ENCODE results near the gene CPZ. TPM values are rescaled to one million over a fixed set of nuclear protein-coding genes. Genes with fewer than 3 reads are reported as not detected.

CPZ gene
- polyA plus RNA-seq, 1 donor (not counting 4 experiments of a cell fraction or from before 2014, with no cell fraction given), result not detected

DNA sequence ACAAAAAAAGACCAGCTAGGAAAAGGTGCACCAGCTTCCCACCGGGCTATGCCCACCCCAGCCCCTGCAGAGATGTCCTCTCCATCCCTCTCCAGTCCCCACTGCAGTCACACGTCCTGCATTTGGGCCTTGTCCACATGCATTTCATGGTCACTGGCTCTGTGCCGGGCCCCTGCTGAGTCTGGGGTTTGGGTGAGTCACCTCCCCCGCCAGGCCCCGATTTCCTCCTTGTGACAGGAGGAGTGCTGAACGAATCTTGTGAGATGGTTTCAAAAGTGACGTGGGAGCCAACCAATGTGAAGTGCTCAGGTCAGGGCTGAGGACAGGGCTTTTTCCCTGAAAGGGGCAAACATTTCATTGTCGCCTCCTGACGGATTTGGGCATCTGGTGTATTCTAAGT is 7.1 kb downstream of the CPZ start:
- TF ChIP-seq, protein P1, sequence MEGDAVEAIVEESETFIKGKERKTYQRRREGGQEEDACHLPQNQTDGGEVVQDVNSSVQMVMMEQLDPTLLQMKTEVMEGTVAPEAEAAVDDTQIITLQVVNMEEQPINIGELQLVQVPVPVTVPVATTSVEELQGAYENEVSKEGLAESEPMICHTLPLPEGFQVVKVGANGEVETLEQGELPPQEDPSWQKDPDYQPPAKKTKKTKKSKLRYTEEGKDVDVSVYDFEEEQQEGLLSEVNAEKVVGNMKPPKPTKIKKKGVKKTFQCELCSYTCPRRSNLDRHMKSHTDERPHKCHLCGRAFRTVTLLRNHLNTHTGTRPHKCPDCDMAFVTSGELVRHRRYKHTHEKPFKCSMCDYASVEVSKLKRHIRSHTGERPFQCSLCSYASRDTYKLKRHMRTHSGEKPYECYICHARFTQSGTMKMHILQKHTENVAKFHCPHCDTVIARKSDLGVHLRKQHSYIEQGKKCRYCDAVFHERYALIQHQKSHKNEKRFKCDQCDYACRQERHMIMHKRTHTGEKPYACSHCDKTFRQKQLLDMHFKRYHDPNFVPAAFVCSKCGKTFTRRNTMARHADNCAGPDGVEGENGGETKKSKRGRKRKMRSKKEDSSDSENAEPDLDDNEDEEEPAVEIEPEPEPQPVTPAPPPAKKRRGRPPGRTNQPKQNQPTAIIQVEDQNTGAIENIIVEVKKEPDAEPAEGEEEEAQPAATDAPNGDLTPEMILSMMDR (optimal IDR thresholded peaks at IDR 0.05 in 1 of 3, IDR thresholded peaks at IDR 0.05 in 1 of 3, conservative IDR thresholded peaks at IDR 0.05 in 1 of 3; ENCODE audit: extremely low read depth in 1 of 3, insufficient read depth in 2 of 3, low read length in 3 of 3), result no peak
- no peak for TF ChIP-seq EZH2 (IDR thresholded peaks at IDR 0.05; ENCODE audit: low read length)
- dilution Hi-C loops (cut with MboI; ENCODE audit: extremely low pct_ligation_motif_present, low sequenced_read_pairs), result no loop called here
- Histone ChIP-seq H3K4me1 (ENCODE audit: control insufficient read depth, extremely low read depth, insufficient read depth, low read length) (no peaks in the 10 kb centered on the region), H3K4me3 (ENCODE audit: control insufficient read depth in 2 of 3, extremely low read depth in 1 of 3, insufficient read depth in 2 of 3, low read depth in 1 of 3, low read length in 3 of 3) (no peak overlapping the region), H4K20me1 (ENCODE audit: control insufficient read depth, extremely low read depth, insufficient read depth, low read length) (no peaks in the 10 kb centered on the region), H2AFZ (ENCODE audit: control insufficient read depth, low read length) (no peak overlapping the region), H3K4me2 (ENCODE audit: control insufficient read depth, extremely low read depth, insufficient read depth, low read depth, low read length) (no peak overlapping the region), H3K27me3 (ENCODE audit: control insufficient read depth, extremely low read depth, insufficient read depth, low read length) (no peaks in the 10 kb centered on the region), H3K36me3 (ENCODE audit: control insufficient read depth in 2 of 2, extremely low read depth in 1 of 2, insufficient read depth in 2 of 2, low read length in 2 of 2) (no peaks in the 10 kb centered on the region), H3K9me1 (ENCODE audit: control insufficient read depth, extremely low read depth, insufficient read depth, low read length) (no peaks in the 10 kb centered on the region), H3K9ac (ENCODE audit: control insufficient read depth, extremely low read depth, insufficient read depth, low read length) (no peak overlapping the region), H3K79me2 (ENCODE audit: control insufficient read depth, insufficient read depth, low read length) (no peaks in the 10 kb centered on the region), H3K9me3 (ENCODE audit: control insufficient read depth, low read depth, low read length) (no peaks in the 10 kb centered on the region), H3K27ac (ENCODE audit: control insufficient read depth, insufficient read depth, low read length) (no peak overlapping the region)
- FAIRE-seq (no peak), DNase-seq (ENCODE audit: low read depth, low spot score) (no peak)

DNA sequence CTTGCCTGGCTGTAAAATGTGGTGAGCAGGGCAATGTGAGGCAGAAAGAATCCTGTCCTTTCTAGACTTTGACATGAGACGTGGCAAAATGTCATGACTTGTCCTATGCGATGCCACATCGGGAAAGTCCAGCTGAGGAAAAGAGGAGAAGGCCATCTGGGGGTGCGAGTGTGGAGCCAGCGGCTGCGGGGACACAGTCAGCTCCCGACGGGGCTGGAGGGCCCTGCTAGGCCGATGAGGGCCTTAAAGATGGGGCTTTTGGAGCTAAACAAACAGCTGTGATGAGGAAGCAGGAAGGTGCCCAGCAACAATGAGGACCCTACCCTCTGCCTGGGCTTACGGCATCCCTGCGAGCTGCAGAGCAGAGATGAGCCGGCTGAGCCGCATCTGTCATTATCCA is 7.7 kb downstream of the CPZ start:
- no peaks in the 10 kb centered on the region for H3K9me1 ChIP-seq (ENCODE audit: control insufficient read depth, extremely low read depth, insufficient read depth, low read length)
- no peak overlapping the region for H3K9ac ChIP-seq (ENCODE audit: control insufficient read depth, extremely low read depth, insufficient read depth, low read length)
- no peaks in the 10 kb centered on the region for H3K36me3 ChIP-seq (ENCODE audit: control insufficient read depth in 2 of 2, extremely low read depth in 1 of 2, insufficient read depth in 2 of 2, low read length in 2 of 2)
- H4K20me1 ChIP-seq (ENCODE audit: control insufficient read depth, extremely low read depth, insufficient read depth, low read length), result no peaks in the 10 kb centered on the region
- TF ChIP-seq, protein P1 (optimal IDR thresholded peaks at IDR 0.05 in 1 of 3, IDR thresholded peaks at IDR 0.05 in 1 of 3, conservative IDR thresholded peaks at IDR 0.05 in 1 of 3; ENCODE audit: extremely low read depth in 1 of 3, insufficient read depth in 2 of 3, low read length in 3 of 3), result no peak
- no peak for TF ChIP-seq EZH2 (IDR thresholded peaks at IDR 0.05; ENCODE audit: low read length)
- no peaks in the 10 kb centered on the region for H3K79me2 ChIP-seq (ENCODE audit: control insufficient read depth, insufficient read depth, low read length)
- no peaks in the 10 kb centered on the region for H3K9me3 ChIP-seq (ENCODE audit: control insufficient read depth, low read depth, low read length)
- dilution Hi-C loops (cut with MboI; ENCODE audit: extremely low pct_ligation_motif_present, low sequenced_read_pairs), result no loop called here
- H3K27ac ChIP-seq (ENCODE audit: control insufficient read depth, insufficient read depth, low read length), result no peak overlapping the region
- no peaks in the 10 kb centered on the region for H3K4me1 ChIP-seq (ENCODE audit: control insufficient read depth, extremely low read depth, insufficient read depth, low read length)
- no peak overlapping the region for H2AFZ ChIP-seq (ENCODE audit: control insufficient read depth, low read length)
- H3K27me3 ChIP-seq (ENCODE audit: control insufficient read depth, extremely low read depth, insufficient read depth, low read length), result no peaks in the 10 kb centered on the region
- no peak for FAIRE-seq
- no peak overlapping the region for H3K4me2 ChIP-seq (ENCODE audit: control insufficient read depth, extremely low read depth, insufficient read depth, low read depth, low read length)
- no peak overlapping the region for H3K4me3 ChIP-seq (ENCODE audit: control insufficient read depth in 2 of 3, extremely low read depth in 1 of 3, insufficient read depth in 2 of 3, low read depth in 1 of 3, low read length in 3 of 3)
- DNase-seq (ENCODE audit: low read depth, low spot score), result no peak
